ENCODE measurements around the gene OXNAD1. TPM values are rescaled to one million over a fixed set of nuclear protein-coding genes. Genes with fewer than 3 reads are reported as not detected.

Gene OXNAD1
- total RNA-seq, 1 experiment from 2014 or later, result 23.7 TPM

DNA sequence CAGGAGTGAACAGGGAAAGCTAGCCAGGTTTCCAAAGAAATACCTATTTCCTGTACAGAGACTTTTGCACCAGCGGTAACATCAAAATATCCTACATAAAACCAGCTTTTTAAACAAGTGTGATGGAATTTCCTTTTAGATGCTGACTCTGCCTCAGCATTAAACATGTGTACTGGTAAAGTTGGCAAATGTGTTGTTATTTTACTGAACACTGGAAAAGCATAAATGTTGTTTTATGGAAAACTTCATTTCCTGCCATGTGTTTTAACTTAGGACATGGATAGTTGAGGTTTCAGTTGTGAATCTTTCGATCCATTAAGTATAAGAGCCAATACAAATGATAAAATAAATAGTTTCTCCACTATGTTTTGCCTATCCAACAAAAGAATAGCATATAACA lies 15.7 kb downstream of the OXNAD1 start:
- Mint-ChIP-seq H3K4me1 (no peaks in the 10 kb centered on the region), H3K9me3 (no peaks in the 10 kb centered on the region), H3K27ac (no peak overlapping the region), H3K27me3 (ENCODE audit: low read depth) (no peaks in the 10 kb centered on the region), H3K36me3 (ENCODE audit: insufficient read depth in 1 of 3, low read depth in 3 of 3) (peaks cover 4 to 19% (median 15%) of the 10 kb centered on the region in 3 experiments; a peak in 5 of 7 replicates), H3K4me3 (no peak overlapping the region)
- Histone ChIP-seq H4K5ac (ENCODE audit: insufficient read length, low read depth, low read length) (no peak overlapping the region), H2BK120ac (ENCODE audit: low read depth, low read length, poor library complexity, severe bottlenecking) (no peak overlapping the region), H3K56ac (ENCODE audit: insufficient read length, low read depth, low read length) (no peak overlapping the region), H3K27me3 (ENCODE audit: insufficient read depth, low read length) (no peaks in the 10 kb centered on the region), H3K27ac (ENCODE audit: insufficient read length, low read depth, low read length) (no peak overlapping the region), H2AFZ (ENCODE audit: low read length) (no peak overlapping the region), H3K79me2 (ENCODE audit: insufficient read depth, low read length) (no peaks in the 10 kb centered on the region), H3T11ph (ENCODE audit: low read length) (no peak overlapping the region), H3K18ac (ENCODE audit: insufficient read length, low read depth, low read length) (no peak overlapping the region), H4K8ac (replicated peaks; ENCODE audit: insufficient read length, low read depth, low read length) (no peak overlapping the region), H3K79me1 (ENCODE audit: insufficient read depth, low read depth, low read length, poor library complexity, severe bottlenecking) (no peaks in the 10 kb centered on the region), H3K14ac (ENCODE audit: insufficient read depth, low read length) (no peak overlapping the region), H3K4me1 (ENCODE audit: insufficient read depth, low read length) (no peaks in the 10 kb centered on the region), H3K9ac (ENCODE audit: extremely low read depth, insufficient read length, low read length) (no peak overlapping the region), H4K91ac (ENCODE audit: insufficient read length, low read depth, low read length) (no peak overlapping the region), H2AK5ac (ENCODE audit: insufficient read length, low read length) (no peak overlapping the region), H3K4ac (ENCODE audit: low read depth, low read length) (no peak overlapping the region), H3K4me2 (ENCODE audit: insufficient read depth, insufficient read length, low read length) (no peak overlapping the region), H3K23me2 (ENCODE audit: insufficient read length, low read depth, low read length, poor library complexity, severe bottlenecking) (no peaks in the 10 kb centered on the region), H2BK20ac (ENCODE audit: low read depth, low read length, poor library complexity, severe bottlenecking) (no peak overlapping the region), H3K9me3 (ENCODE audit: control insufficient read depth, low read depth, low read length) (no peaks in the 10 kb centered on the region), H2BK15ac (ENCODE audit: low read depth, low read length) (no peak overlapping the region), H3K23ac (ENCODE audit: insufficient read length, low read depth, low read length) (no peak overlapping the region), H4K20me1 (ENCODE audit: control insufficient read depth, insufficient read depth, insufficient read length) (no peaks in the 10 kb centered on the region), H2BK5ac (ENCODE audit: insufficient read length, low read length) (no peak overlapping the region), H2BK12ac (ENCODE audit: insufficient read length, low read depth, low read length) (no peak overlapping the region)
- WGBS (ENCODE audit: extremely low coverage, insufficient read length, low lambda C conversion rate), result no CpG with 5 or more reads among the region's 2 CpGs
- TF ChIP-seq, protein P1, sequence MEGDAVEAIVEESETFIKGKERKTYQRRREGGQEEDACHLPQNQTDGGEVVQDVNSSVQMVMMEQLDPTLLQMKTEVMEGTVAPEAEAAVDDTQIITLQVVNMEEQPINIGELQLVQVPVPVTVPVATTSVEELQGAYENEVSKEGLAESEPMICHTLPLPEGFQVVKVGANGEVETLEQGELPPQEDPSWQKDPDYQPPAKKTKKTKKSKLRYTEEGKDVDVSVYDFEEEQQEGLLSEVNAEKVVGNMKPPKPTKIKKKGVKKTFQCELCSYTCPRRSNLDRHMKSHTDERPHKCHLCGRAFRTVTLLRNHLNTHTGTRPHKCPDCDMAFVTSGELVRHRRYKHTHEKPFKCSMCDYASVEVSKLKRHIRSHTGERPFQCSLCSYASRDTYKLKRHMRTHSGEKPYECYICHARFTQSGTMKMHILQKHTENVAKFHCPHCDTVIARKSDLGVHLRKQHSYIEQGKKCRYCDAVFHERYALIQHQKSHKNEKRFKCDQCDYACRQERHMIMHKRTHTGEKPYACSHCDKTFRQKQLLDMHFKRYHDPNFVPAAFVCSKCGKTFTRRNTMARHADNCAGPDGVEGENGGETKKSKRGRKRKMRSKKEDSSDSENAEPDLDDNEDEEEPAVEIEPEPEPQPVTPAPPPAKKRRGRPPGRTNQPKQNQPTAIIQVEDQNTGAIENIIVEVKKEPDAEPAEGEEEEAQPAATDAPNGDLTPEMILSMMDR (conservative IDR thresholded peaks at IDR 0.05), result no peak
- DNase-seq, result no peak
